Tibial nerve (tissue), 4 donors: ENCODE measurements around the gene ADD2.

ENCODE experiments used
- CTCF ChIP-seq, 5 experiments: fragments of 200-600 bp in 3 of 5; fragments of 450-650 bp in 2 of 5; sonication (generic) in 3 of 5; IDR thresholded peaks; one replicate each; pipeline ENCODE4 v1.5.1; 2016 to 2019; ENCODE audit warnings: antibody characterized with exemption in 5 of 5, mild to moderate bottlenecking in 3 of 5, moderate library complexity in 2 of 5
- EP300 ChIP-seq, 2 donors: sonication (generic); formaldehyde crosslinking; IDR thresholded peaks; one replicate each; pipeline ENCODE4 v1.6.1; 2017; ENCODE audit warnings: antibody characterized with exemption in 2 of 2, mild to moderate bottlenecking in 1 of 2

- TF ChIP-seq CTCF (IDR thresholded peaks at IDR 0.05) (no peak), EP300 (IDR thresholded peaks at IDR 0.05) (no peak)
Observed at GRCh38 chr2:70723286-70723885, 44.6 kb downstream of the ADD2 start.
